Mesothelial cell of epicardium (in vitro differentiated cells): Measurements from ENCODE around the gene CCL22. TPM values are rescaled to one million over a fixed set of nuclear protein-coding genes. Genes with fewer than 3 reads are reported as not detected.

Experiments
- DNase-seq, 2 experiments: peaks; one replicate each; pipeline ENCODE4 v3.0.0; 2021; ENCODE audit warnings: low spot score in 2 of 2; ENCODE audit not compliant: unreplicated experiment in 2 of 2
- H3K27ac Mint-ChIP-seq: 2 replicates; pipeline ENCODE4 v1.8.0; 2021; ENCODE audit warnings: mixed read lengths
- H3K27me3 Mint-ChIP-seq: 2 replicates; pipeline ENCODE4 v1.8.0; 2021; ENCODE audit warnings: low read depth, mixed read lengths
- H3K36me3 Mint-ChIP-seq: 2 replicates; pipeline ENCODE4 v1.8.0; 2021; ENCODE audit warnings: mixed read lengths
- H3K4me1 Mint-ChIP-seq: 2 replicates; pipeline ENCODE4 v1.8.0; 2021; ENCODE audit warnings: mixed read lengths
- H3K4me3 Mint-ChIP-seq: 2 replicates; pipeline ENCODE4 v1.8.0; 2021; ENCODE audit warnings: mild to moderate bottlenecking, moderate library complexity, mixed read lengths
- H3K9me3 Mint-ChIP-seq: 2 replicates; pipeline ENCODE4 v1.8.0; 2021; ENCODE audit warnings: mixed read lengths
- total RNA-seq: library from RNA; stranded (reverse); gene quantifications from 3 replicates; pipeline ENCODE4 v1.2.1, GENCODE V29; 2021
- TF ChIP-seq, protein P1 (sequence below): fragments of 200-600 bp; sonication (generic); IDR thresholded peaks from one replicate; pipeline ENCODE4 v1.5.0; 2021; ENCODE audit warnings: antibody characterized with exemption; ENCODE audit not compliant: unreplicated experiment

The CCL22 gene
- total RNA-seq, 1 donor from 2014 or later = not detected

GRCh38 chr16:57329718-57330327 is 28.8 kb upstream of the CCL22 start:
- H3K4me1 Mint-ChIP-seq = no peaks in the 10 kb centered on the region
- DNase-seq = no peak
- H3K27ac Mint-ChIP-seq = no peak overlapping the region
- H3K4me3 Mint-ChIP-seq = no peak overlapping the region
- no peaks in the 10 kb centered on the region for H3K36me3 Mint-ChIP-seq
- H3K27me3 Mint-ChIP-seq = peaks cover 22% of the 10 kb centered on the region
- peaks cover 11% of the 10 kb centered on the region for H3K9me3 Mint-ChIP-seq
- TF ChIP-seq, protein P1, sequence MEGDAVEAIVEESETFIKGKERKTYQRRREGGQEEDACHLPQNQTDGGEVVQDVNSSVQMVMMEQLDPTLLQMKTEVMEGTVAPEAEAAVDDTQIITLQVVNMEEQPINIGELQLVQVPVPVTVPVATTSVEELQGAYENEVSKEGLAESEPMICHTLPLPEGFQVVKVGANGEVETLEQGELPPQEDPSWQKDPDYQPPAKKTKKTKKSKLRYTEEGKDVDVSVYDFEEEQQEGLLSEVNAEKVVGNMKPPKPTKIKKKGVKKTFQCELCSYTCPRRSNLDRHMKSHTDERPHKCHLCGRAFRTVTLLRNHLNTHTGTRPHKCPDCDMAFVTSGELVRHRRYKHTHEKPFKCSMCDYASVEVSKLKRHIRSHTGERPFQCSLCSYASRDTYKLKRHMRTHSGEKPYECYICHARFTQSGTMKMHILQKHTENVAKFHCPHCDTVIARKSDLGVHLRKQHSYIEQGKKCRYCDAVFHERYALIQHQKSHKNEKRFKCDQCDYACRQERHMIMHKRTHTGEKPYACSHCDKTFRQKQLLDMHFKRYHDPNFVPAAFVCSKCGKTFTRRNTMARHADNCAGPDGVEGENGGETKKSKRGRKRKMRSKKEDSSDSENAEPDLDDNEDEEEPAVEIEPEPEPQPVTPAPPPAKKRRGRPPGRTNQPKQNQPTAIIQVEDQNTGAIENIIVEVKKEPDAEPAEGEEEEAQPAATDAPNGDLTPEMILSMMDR = no peak

DNA sequence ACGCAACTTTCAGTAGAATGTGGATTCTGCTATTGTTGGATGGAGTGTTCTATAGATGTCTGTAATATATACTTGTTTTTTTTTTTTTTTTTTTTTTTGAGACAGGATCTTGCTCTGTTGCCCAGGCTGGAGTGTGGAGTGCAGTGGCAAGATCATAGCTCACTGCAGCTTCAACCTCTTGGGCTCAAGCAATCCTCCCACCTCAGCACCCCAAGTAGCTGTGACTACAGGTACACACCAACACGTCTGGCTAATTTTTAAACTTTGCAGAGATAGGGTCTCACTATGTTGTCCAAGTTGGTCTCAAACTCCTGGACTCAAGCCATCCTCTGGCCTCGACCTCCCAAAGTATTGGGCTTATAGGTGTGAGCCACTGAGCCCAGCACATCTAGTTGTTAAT is 27.2 kb upstream of the CCL22 start:
- H3K9me3 Mint-ChIP-seq = peaks cover 6% of the 10 kb centered on the region
- DNase-seq = no peak
- H3K27me3 Mint-ChIP-seq = peaks cover 26% of the 10 kb centered on the region
- H3K36me3 Mint-ChIP-seq = no peaks in the 10 kb centered on the region
- no peak overlapping the region for H3K4me3 Mint-ChIP-seq
- TF ChIP-seq, protein P1 = no peak
- no peaks in the 10 kb centered on the region for H3K4me1 Mint-ChIP-seq
- no peak overlapping the region for H3K27ac Mint-ChIP-seq

DNA sequence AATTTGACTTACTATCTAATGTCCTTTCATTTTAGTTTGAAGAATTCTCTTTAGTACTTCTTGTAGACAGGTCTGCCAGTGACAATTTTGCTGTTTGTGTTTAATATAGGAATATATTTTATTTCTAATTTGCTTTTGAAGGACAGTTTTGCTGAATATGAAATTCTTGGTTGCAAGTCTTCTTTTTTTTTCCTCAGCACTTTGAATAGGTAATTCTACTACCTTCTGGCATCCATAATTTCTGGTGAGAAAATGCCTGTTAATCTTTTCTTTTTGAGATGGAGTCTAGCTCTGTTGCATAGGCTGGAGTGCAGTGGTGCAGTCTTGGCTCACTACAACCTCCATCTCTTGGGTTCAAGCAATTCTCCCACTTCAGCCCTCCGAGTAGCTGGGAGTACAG is 25.2 kb upstream of the CCL22 start:
- Mint-ChIP-seq H3K27me3 (peaks cover 26% of the 10 kb centered on the region), H3K27ac (no peak overlapping the region), H3K4me1 (no peaks in the 10 kb centered on the region), H3K9me3 (peaks cover 8% of the 10 kb centered on the region), H3K4me3 (no peak overlapping the region), H3K36me3 (no peaks in the 10 kb centered on the region)
- TF ChIP-seq, protein P1 = no peak
- DNase-seq = no peak

DNA sequence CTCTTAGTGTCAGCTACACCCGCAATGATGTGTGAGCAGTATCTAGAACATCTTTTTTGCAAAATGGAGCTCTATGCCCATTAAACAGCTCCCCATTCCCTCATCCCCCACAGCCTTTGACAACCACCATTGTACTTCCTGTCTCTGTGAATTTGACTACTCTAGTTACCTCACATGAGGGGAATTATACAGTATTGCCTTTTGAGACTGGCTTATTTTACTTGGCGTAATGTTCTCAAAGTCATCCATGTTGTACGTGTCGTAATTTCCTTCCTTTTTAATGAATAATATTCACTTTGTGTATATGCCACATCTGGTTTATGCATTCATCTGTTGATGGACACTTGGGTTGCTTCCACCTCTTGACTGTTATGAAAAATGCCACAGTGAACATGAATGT is 23.2 kb upstream of the CCL22 start:
- no peaks in the 10 kb centered on the region for H3K36me3 Mint-ChIP-seq
- no peak overlapping the region for H3K4me3 Mint-ChIP-seq
- no peak for DNase-seq
- H3K9me3 Mint-ChIP-seq = peaks cover 13% of the 10 kb centered on the region
- H3K27ac Mint-ChIP-seq = no peak overlapping the region
- TF ChIP-seq, protein P1 = no peak
- H3K27me3 Mint-ChIP-seq = peaks cover 23% of the 10 kb centered on the region
- H3K4me1 Mint-ChIP-seq = no peaks in the 10 kb centered on the region

DNA sequence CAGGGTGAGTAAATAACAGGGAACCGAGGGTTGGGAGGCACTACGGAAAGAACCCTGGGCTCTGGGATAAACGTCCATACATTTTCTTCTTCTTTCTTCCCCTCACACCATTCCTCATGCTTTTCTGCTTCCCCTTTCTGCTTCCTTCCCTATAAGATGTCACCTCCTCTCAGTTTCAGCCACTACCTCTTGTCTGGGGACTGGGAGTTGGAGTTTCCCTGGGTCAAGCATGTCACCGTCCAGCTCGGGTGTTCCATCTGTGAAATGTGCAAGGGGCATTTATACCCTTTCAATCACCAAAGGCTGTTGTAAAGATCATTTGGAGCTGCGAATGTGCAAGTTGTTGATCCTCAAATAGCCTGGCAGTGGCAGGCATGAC is 17.5 kb upstream of the CCL22 start:
- Mint-ChIP-seq H3K27me3 (no peaks in the 10 kb centered on the region), H3K4me3 (no peak overlapping the region), H3K9me3 (peaks cover 8% of the 10 kb centered on the region), H3K4me1 (no peaks in the 10 kb centered on the region), H3K27ac (no peak overlapping the region), H3K36me3 (no peaks in the 10 kb centered on the region)
- no peak for DNase-seq
- TF ChIP-seq, protein P1 = no peak
